SJCRH30 (cell line): Measurements from ENCODE around the gene DNAJC11. TPM values are rescaled to one million over a fixed set of nuclear protein-coding genes. Genes with fewer than 3 reads are reported as not detected.
"Not testable (repeated sequence)": the region's sequence is repeated elsewhere in the genome, so short reads cannot be mapped to it uniquely, and the experiment has no call there.

ENCODE experiments used
- DNase-seq, 2 experiments: peaks; one replicate each; pipeline ENCODE4 v3.0.0-alpha.2; 2015 to 2020
- H3K27ac ChIP-seq: fragments of 250-450 bp; sonication (Bioruptor Pico); 2 replicates; pipeline ENCODE4 v1.5.1; 2020; ENCODE audit warnings: mild to moderate bottlenecking, moderate library complexity
- H3K27me3 ChIP-seq: fragments of 250-450 bp; sonication (Bioruptor Pico); 2 replicates; pipeline ENCODE4 v1.5.1; 2020; ENCODE audit warnings: mild to moderate bottlenecking, moderate library complexity
- H3K36me3 ChIP-seq: fragments of 250-450 bp; sonication (Bioruptor Pico); 2 replicates; pipeline ENCODE4 v1.5.1; 2020; ENCODE audit warnings: mild to moderate bottlenecking, moderate library complexity
- H3K4me1 ChIP-seq: fragments of 250-450 bp; sonication (Bioruptor Pico); 2 replicates; pipeline ENCODE4 v1.5.1; 2020; ENCODE audit warnings: mild to moderate bottlenecking, moderate library complexity
- H3K4me3 ChIP-seq: fragments of 250-450 bp; sonication (Bioruptor Pico); 2 replicates; pipeline ENCODE4 v1.5.1; 2020; ENCODE audit warnings: mild to moderate bottlenecking, moderate library complexity
- H3K9me3 ChIP-seq: fragments of 250-450 bp; sonication (Bioruptor Pico); replicated peaks from 2 replicates; pipeline ENCODE4 v1.5.1; 2020; ENCODE audit warnings: mild to moderate bottlenecking, moderate library complexity
- total RNA-seq: library from RNA; depleted of rRNA; stranded (reverse); fragments of >200 nt; shearing (Covaris generic); gene quantifications from 2 replicates; pipeline ENCODE4 v1.2.3, GENCODE V29; 2014

DNAJC11 gene
- total RNA-seq, 1 experiment from 2014 or later, result 84.5 TPM

DNA sequence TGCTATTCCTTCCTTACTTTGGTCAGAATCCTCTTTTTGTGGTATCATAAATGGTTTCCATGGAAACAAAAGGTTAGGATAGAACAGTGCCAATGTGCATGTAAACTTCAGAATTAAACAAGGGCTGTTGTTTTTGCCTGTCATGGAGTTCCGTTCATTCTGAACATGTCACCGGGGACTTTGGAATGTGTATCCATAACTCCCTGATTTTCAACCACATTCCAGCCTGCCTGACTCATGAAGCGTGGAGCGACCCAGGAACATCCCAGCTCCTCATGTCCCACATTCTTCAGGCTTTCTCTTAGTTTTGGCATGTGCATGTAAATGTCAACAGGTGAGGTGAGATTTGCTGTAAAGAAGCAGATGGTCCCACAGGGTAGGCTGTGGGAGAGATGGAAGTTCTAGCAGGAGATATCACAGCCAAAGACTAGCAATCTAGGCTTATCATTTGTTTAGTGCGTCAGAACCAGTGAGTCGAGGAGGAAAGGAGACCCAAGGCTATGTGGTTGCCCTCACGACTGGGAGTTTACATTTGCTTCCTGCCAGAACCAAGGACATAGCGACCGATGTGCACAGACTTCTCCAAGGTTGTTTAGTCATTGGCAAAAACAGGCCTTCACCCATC lies 23.0 kb upstream of the DNAJC11 start:
- Histone ChIP-seq H3K9me3 (no peaks in the 10 kb centered on the region), H3K27me3 (peaks cover under 1% of the 10 kb centered on the region; the same call in 1 of the 2 replicates), H3K27ac (peak overlapping the region; percentile 41), H3K4me3 (no peak overlapping the region), H3K36me3 (no peaks in the 10 kb centered on the region), H3K4me1 (peaks cover 10% of the 10 kb centered on the region; the same call in 1 of the 2 replicates)
- peak; percentile 64 to 72 for DNase-seq

DNA sequence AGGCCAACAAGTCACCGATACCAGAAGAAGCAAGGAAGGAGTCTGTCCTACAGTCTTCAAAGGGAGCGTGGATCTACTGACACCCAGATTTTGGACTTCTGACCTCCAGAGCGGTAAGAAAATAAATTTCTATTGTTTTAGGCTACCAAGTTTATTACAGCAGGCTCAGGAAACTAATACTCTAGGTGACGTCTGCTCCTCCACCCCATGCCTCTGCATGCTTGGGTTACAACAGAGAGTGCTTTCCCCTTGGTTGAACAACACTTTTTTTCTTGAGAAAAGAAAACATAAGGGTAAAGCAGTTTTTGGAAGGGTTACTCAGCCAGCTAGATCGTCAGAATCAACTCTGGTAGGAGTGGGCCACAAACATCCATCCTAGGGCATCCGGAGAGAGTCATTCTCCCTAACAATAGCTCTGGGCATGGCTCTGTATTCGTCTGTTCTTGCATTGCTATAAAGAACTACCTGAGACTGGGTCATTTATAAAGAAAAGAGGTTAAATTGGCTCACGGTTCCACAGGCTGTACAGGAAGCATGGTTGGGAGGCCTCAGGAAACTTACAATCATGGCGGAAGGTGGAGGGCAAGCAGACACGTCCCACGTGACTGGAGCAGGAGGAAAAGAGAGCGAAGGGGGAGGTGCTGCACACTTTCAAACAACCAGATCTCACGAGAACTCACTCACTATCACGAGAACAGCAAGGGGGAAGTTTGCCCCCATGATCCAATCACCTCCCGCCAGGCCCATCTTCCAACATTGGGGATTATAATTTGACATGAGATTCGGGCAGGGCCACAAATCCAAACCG lies 22.2 kb upstream of the DNAJC11 start:
- H3K9me3 ChIP-seq, result no peaks in the 10 kb centered on the region
- H3K4me1 ChIP-seq, result peaks cover 10% of the 10 kb centered on the region; the same call in 1 of the 2 replicates
- peak; percentile 38 to 47 for DNase-seq
- H3K36me3 ChIP-seq, result no peaks in the 10 kb centered on the region
- H3K27ac ChIP-seq, result peak overlapping the region; percentile 41
- H3K27me3 ChIP-seq, result no peaks in the 10 kb centered on the region
- H3K4me3 ChIP-seq, result no peak overlapping the region

DNA sequence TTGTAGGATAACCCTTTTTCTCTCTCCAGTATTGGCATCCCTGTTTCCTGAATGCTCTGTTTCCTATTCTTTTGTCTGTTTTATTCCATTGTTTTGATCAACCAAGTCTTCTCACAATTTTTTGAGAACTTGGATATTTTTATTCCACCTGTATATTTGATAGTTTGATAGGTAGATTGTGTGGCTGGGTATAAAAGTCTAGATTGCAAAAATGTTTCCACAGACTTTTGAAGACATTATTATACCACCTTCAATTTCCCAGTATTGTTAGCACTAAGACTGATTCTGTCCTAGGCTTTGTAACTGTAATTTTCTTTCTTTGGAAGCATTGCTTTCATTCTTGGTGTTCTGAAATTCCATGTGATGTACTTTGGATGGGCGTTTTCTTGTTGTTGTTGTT lies 9.6 kb upstream of the DNAJC11 start:
- H3K9me3 ChIP-seq, result peaks cover 10% of the 10 kb centered on the region; the same call in 1 of the 2 replicates
- DNase-seq, result no peak

DNA sequence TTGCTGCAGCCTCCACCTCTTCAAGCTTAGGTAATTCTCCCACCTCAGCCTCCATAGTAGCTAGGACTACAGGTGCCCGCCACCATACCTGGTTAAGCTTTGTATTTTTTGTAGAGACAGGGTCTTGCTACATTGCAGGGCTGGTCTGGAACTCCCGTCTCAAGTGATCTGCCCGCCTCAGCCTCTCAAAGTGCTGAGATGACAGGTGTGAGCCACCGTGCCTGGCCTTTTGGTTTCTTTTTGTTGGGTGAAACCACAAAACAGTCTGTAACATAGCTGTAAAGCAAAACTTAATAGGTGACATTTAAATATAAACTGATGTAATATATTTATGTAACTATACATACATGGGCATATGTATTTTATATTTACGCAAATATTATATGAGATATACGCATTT lies 3.1 kb upstream of the DNAJC11 start:
- DNase-seq, result no peak
- H3K9me3 ChIP-seq, result no peaks in the 10 kb centered on the region
- 0 out of 2 replicates have a peak, but pooled peaks cover 4% of the 10 kb centered on the region for H3K4me1 ChIP-seq
- peaks cover 14% of the 10 kb centered on the region for H3K27me3 ChIP-seq
- H3K4me3 ChIP-seq, result no peak overlapping the region
- H3K36me3 ChIP-seq, result no peaks in the 10 kb centered on the region
- no peak overlapping the region for H3K27ac ChIP-seq

More for the DNA sequence above, 9.6 kb upstream of the DNAJC11 start:
- Histone ChIP-seq H3K27me3 (peaks cover 9% of the 10 kb centered on the region), H3K4me1 (no peaks in the 10 kb centered on the region), H3K4me3 (no peak overlapping the region), H3K36me3 (no peaks in the 10 kb centered on the region), H3K27ac (no peak overlapping the region)

DNA sequence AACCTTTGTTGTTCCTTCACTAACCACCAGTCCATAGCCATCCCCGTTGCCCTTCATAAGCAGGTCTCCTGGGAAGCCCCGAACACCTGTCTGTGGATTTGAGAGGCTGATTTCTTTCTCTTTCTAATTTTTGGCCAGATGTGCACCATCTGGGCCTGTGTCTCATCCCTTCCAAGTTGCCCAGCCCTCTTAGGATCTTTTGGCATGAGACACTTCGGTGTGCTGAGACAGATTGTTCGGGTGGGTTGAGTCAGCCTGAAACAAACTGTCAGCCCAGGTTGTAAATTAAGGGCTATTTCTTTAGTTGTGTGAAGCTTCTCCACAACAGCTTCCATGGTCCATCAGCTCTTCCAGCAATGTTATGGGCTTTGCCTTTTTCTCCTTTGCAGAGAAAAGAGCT lies 1.4 kb upstream of the DNAJC11 start:
- H3K27ac ChIP-seq, result no peak overlapping the region
- H3K4me3 ChIP-seq, result no peak overlapping the region
- H3K36me3 ChIP-seq, result no peaks in the 10 kb centered on the region; the same call in 1 of the 2 replicates
- no peaks in the 10 kb centered on the region for H3K9me3 ChIP-seq
- DNase-seq, result no peak
- 0 out of 2 replicates have a peak, but pooled peaks cover 4% of the 10 kb centered on the region for H3K4me1 ChIP-seq
- peaks cover 7% of the 10 kb centered on the region for H3K27me3 ChIP-seq

DNA sequence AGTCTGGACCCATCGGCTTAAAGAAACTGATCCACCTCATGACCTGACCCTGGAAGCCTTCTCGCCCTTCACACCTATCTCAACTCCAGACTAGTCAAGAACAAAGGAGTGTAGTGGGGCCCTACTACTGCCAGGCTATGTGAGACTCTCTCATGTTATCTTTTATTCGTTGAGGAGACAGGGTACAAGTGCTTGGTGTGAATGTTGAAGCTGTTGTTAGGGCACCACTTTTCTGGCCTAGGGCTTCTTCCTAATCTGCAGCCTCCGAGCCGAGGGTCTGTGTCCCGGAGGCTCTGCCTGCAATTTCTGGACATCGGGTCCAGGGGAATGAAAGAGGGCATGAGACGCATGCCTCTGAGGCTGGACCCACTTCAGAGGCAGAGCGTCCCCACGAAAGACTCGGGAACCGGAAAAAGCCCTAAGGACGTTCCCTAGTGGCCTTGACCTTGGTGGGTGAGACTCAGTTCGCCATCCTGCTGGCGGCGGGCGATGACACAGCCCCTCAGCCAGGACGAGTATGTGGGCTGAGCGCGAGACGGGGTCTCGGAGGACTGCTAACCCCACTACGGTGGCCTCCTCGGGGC lies 671 bp downstream of the DNAJC11 start:
- Histone ChIP-seq H3K36me3 (no peaks in the 10 kb centered on the region; the same call in 1 of the 2 replicates), H3K9me3 (no peaks in the 10 kb centered on the region), H3K4me3 (peak overlapping the region; percentile 94), H3K27ac (peak overlapping the region; percentile 81), H3K4me1 (0 out of 2 replicates have a peak, but pooled peaks cover 4% of the 10 kb centered on the region), H3K27me3 (peaks cover 5% of the 10 kb centered on the region; the same call in 1 of the 2 replicates)
- peak; percentile 20 to 24 for DNase-seq

DNA sequence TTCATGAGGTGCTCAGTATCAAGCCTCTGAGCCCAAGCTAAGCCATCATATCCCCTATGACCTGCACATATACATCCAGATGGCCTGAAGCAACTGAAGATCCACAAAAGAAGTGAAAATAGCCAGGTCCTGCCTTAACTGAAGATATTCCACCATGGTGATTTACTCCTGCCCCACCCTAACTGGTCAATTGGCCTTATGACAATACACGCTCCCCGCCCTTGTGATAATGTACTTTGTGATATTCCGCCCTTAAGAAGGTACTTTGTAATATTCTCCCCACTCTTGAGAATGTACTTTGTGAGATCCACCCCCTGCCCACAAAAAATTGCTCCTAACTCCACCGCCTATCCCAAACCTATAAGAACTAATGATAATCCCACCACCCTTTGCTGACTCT lies 1.7 kb downstream of the DNAJC11 start:
- not testable (repeated sequence) for H3K27ac ChIP-seq, H3K4me3 ChIP-seq, DNase-seq, H3K36me3 ChIP-seq, H3K9me3 ChIP-seq, H3K27me3 ChIP-seq, H3K4me1 ChIP-seq

DNA sequence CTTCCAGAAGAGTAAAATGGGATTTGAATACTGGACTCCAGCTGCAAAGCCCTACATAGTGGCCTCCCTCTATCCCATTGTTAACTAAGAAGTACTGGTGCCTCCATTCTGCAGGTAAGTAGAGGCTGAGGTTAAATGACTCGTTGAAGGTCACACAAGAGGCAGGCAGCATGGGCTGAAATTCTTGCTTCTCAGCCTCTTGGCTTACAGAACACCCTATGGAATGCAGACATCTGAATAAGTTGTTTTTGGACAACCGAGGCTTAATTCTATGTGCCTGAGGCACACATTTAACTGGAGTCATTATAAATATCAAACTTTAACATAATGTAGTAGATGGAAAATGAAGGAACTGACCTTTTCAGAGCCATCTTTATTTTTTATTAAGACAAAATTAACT lies 5.7 kb downstream of the DNAJC11 start:
- Histone ChIP-seq H3K27ac (no peak overlapping the region), H3K27me3 (no peaks in the 10 kb centered on the region), H3K4me3 (no peak overlapping the region), H3K36me3 (peaks cover 6% of the 10 kb centered on the region), H3K9me3 (no peaks in the 10 kb centered on the region), H3K4me1 (0 out of 2 replicates have a peak, but pooled peaks cover 4% of the 10 kb centered on the region)
- DNase-seq, result no peak

DNA sequence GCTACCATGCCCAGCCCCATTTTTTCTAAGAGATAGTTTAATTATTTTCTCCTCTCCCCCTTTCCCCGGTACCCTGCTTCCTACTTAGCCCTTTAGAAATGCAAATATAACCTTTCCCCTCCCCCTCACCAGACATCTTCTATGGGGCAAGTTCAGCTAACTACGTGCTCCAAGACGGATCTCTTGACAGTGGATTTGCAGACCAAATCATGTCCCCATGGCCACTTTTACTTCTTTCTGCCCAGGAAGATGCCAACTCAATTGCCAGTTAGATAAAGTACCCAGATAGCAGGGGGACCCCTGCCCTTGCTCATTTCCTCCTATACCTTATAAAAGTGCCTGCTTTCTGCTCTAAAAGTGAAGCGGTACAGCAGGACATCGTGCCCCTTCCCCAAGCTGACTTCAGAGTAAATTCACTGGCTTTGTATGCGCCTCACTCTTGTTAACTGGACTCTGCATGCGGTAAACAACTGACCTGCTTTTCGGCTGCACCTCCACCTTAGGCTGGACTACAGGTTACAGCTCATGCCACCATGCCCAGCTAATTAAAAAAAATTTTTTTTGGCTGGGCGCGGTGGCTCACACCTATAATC lies 7.4 kb downstream of the DNAJC11 start:
- peaks cover 6% of the 10 kb centered on the region for H3K36me3 ChIP-seq
- H3K27me3 ChIP-seq, result no peaks in the 10 kb centered on the region
- no peak overlapping the region for H3K27ac ChIP-seq
- no peak for DNase-seq
- no peaks in the 10 kb centered on the region for H3K9me3 ChIP-seq
- no peak overlapping the region for H3K4me3 ChIP-seq
- H3K4me1 ChIP-seq, result no peaks in the 10 kb centered on the region

DNA sequence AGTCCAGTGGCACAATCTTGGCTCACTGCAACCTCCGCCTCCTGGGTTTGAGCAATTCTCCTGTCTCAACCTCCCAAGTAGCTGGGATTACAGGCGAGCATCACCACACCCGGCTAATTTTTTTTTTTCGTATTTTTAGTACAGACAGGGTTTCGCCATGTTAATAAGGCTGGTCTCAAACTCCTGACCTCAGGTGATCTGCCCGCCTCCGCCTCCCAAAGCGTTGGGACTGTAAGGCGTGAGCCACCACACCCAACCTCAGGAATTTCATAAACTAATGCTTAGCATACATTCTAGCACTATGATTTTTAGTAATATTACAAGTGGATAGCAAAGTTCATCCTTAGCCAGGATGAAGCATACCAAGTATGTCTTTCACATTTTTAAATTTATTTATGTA lies 8.7 kb downstream of the DNAJC11 start:
- no peaks in the 10 kb centered on the region for H3K9me3 ChIP-seq
- no peak for DNase-seq
- no peak overlapping the region for H3K4me3 ChIP-seq
- no peaks in the 10 kb centered on the region for H3K27me3 ChIP-seq
- H3K36me3 ChIP-seq, result peaks cover 6% of the 10 kb centered on the region
- no peaks in the 10 kb centered on the region for H3K4me1 ChIP-seq
- H3K27ac ChIP-seq, result no peak overlapping the region

DNA sequence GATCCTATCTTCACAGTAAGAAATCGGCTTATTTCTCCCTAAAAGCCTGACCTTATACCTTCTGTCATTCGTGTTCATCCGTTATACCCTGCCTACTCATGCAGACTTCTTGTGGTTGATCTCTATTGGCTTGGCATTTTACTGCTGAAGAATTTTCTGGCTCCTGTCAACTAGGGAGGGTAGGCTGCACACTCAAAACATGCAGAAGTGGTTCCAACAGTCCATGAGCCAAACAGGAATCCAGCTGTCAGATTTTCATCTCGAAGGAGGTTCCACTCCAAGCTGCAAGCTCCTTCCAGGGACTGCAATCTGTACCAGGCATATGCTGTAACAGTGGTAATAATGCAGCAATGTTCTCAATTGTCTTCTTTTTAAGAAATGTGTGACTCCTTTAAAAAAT lies 10.1 kb downstream of the DNAJC11 start:
- no peak for DNase-seq
- Histone ChIP-seq H3K27ac (no peak overlapping the region), H3K27me3 (no peaks in the 10 kb centered on the region), H3K4me1 (no peaks in the 10 kb centered on the region), H3K4me3 (no peak overlapping the region), H3K9me3 (no peaks in the 10 kb centered on the region), H3K36me3 (peaks cover 6% of the 10 kb centered on the region)

DNA sequence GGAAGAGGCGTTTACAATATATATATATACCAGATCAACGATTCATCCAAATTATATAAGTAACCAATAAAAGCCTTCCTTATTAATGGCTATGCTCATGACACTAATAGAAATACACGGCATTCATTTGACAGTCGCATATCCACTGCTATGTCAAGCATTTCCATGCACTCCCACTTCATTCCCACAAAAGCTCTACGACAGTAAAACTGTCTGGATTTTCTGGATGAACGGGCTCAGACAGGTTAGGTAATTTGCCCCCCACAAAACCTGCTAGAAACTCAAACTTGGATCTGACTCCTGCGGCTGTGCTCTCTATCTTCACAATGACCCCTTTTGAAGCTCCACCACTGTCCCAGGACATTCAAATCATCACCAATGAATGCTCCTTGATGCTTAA lies 11.4 kb downstream of the DNAJC11 start:
- Histone ChIP-seq H3K4me3 (no peak overlapping the region), H3K27me3 (no peaks in the 10 kb centered on the region), H3K36me3 (peaks cover 6% of the 10 kb centered on the region), H3K27ac (no peak overlapping the region), H3K9me3 (no peaks in the 10 kb centered on the region), H3K4me1 (no peaks in the 10 kb centered on the region)
- no peak for DNase-seq

DNA sequence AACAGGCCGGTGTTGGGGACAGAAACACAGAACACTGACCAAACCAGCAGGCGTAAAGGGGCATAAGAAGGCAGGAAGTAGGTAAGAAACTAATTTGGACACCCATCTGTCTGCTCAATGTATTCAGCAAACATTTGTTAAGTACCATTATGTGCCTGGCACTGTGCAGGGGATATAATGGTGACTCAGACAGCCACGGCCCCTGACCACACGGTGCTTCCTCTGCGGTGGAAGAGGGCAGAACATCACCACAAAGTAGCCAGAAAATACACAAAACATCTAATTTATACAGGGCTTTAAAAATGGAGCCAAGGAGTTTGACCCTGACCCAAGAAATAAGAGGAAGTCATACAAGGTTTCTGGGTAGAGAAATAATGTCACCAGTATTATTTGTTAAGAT lies 12.9 kb downstream of the DNAJC11 start:
- no peaks in the 10 kb centered on the region for H3K27me3 ChIP-seq
- H3K9me3 ChIP-seq, result no peaks in the 10 kb centered on the region
- H3K27ac ChIP-seq, result no peak overlapping the region
- DNase-seq, result no peak
- no peak overlapping the region for H3K4me3 ChIP-seq
- peaks cover 6% of the 10 kb centered on the region for H3K36me3 ChIP-seq
- no peaks in the 10 kb centered on the region for H3K4me1 ChIP-seq

DNA sequence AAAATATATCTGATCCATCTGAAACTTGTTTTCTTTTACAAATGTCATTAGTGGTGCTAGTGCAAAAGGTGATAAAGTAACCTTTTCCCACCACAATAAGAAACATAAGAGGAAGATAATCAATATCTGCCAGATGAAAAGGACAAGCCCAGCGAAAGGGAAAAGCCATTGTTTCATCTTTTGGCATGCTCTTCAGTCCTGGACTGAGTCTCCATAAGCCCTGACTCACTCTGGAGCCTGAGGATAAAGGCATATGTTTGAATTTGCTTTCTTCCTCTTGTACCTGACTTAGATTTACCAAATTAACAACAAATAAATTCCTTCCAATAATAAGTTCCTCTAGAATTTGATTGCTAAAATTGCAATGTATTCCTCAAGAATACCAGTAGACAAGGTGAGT lies 13.6 kb downstream of the DNAJC11 start:
- no peak for DNase-seq
- H3K27ac ChIP-seq, result no peak overlapping the region
- H3K27me3 ChIP-seq, result no peaks in the 10 kb centered on the region

DNA sequence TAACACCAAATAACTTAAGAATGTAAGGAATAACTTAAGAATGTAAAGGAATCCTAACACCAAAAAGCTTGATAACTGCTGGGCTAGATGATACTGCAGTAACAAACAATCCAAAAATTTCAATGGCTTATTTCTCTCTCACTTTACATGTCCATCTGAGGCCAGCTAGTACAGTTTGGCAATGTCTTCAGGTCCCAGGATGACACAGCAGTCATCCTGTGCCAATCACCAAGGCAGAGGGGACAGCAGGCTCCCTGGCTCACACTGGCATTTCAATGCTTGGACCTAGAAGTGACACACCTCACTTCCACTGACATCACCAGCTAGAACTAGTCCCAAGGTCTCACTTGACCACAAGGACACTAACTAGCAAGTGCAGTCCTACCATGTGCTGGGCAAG lies 15.3 kb downstream of the DNAJC11 start:
- no peak overlapping the region for H3K27ac ChIP-seq
- peaks cover 2% of the 10 kb centered on the region; the same call in 1 of the 2 replicates for H3K36me3 ChIP-seq
- H3K9me3 ChIP-seq, result no peaks in the 10 kb centered on the region
- DNase-seq, result no peak
- no peaks in the 10 kb centered on the region for H3K4me1 ChIP-seq
- no peak overlapping the region for H3K4me3 ChIP-seq
- no peaks in the 10 kb centered on the region for H3K27me3 ChIP-seq

More for the DNA sequence above, 13.6 kb downstream of the DNAJC11 start:
- H3K9me3 ChIP-seq, result no peaks in the 10 kb centered on the region
- H3K36me3 ChIP-seq, result peaks cover 6% of the 10 kb centered on the region
- H3K4me3 ChIP-seq, result no peak overlapping the region
- H3K4me1 ChIP-seq, result no peaks in the 10 kb centered on the region
